ENCODE results near the gene TCEAL5.
A peak's percentile ranks its signal among the peaks of the same experiment; 100 is the strongest.
"Not testable (repeated sequence)": the region's sequence is repeated elsewhere in the genome, so short reads cannot be mapped to it uniquely, and the experiment has no call there.

Gene TCEAL5

DNA sequence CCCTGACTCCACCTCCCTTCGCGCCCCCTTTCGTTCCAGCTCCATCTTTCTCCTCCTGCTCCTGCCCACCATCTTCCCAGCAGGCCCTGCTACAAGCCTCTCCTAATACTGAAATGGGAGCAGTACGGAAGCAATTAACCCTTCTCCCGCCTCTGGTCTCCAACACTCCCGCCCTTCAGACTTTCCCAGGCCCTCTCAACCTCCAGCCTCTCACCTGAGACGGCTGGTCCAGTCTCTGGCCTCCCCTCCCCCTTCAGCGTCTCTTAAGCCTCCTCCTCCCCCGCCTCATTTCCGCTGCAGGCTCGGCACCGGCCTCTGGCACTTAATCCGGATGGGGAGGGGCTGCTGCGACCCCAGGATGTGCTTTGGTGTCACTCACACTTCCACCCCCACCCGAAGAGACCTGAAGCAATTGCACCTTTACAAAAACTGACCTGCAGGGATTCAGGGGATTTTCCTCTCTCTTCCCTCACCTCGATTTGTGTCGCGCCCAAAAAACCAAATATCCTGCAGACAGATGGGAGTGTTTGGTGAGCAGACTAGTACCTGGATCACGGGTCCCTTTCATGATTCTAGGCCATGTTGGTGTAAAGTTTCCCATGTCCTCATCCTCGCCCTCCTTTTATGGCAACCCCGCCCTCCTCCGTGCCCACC lies 22.3 kb downstream of the TCEAL5 start:
- peak; percentile 23 for DNase-seq (ENCODE audit: low read depth)
- TF ChIP-seq, protein P1, sequence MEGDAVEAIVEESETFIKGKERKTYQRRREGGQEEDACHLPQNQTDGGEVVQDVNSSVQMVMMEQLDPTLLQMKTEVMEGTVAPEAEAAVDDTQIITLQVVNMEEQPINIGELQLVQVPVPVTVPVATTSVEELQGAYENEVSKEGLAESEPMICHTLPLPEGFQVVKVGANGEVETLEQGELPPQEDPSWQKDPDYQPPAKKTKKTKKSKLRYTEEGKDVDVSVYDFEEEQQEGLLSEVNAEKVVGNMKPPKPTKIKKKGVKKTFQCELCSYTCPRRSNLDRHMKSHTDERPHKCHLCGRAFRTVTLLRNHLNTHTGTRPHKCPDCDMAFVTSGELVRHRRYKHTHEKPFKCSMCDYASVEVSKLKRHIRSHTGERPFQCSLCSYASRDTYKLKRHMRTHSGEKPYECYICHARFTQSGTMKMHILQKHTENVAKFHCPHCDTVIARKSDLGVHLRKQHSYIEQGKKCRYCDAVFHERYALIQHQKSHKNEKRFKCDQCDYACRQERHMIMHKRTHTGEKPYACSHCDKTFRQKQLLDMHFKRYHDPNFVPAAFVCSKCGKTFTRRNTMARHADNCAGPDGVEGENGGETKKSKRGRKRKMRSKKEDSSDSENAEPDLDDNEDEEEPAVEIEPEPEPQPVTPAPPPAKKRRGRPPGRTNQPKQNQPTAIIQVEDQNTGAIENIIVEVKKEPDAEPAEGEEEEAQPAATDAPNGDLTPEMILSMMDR (IDR thresholded peaks at IDR 0.05; ENCODE audit: insufficient read depth, low read depth, low read length, missing control alignments) = no peak
- peak overlapping the region; percentile 69 for H3K4me3 ChIP-seq (ENCODE audit: low read length)

DNA sequence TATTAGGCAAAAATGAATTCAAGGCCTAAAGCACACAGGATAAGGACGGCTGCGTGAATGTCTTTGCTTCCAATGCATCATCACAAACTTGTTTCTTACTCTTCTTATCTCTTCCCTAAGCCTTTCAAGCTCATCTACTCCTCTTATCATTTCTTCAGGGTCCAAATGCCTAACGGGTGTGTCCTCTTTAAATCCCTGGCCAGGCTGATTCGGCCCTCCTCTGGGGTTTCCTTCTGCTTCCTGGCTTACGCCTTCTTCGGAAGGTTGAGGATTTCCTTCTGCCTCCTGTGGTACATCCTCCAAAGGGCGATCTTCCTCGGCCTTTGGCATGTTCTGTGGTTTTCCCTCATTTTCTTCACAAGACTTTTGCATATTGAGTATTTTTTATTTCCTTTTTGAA lies 22.9 kb downstream of the TCEAL5 start:
- no peak for DNase-seq (ENCODE audit: low read depth)
- TF ChIP-seq, protein P1 (IDR thresholded peaks at IDR 0.05; ENCODE audit: insufficient read depth, low read depth, low read length, missing control alignments) = no peak
- H3K4me3 ChIP-seq (ENCODE audit: low read length) = peak overlapping the region; percentile 69

DNA sequence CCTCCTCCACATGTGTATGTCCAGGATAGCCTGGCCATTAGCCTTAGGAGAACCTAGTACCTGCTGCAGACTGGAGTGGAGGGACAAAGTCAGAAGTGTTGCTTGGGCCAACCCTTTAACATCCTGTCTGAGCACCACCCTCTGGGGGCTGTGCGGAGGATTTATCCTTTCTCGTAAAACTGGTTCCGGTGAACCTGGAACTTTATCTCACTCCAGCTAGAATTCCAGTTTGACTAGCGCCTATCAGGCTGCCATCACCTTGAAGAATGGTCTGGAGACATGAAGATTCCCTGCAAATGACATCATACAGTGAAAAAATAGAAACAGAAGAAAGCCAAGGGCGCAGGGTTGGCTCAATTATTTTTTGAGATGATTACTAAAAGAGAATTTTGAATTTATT lies 25.6 kb downstream of the TCEAL5 start:
- no peak overlapping the region for H3K4me3 ChIP-seq (ENCODE audit: low read length)
- DNase-seq (ENCODE audit: low read depth) = peak; percentile 50
- TF ChIP-seq, protein P1 (IDR thresholded peaks at IDR 0.05; ENCODE audit: insufficient read depth, low read depth, low read length, missing control alignments) = no peak

DNA sequence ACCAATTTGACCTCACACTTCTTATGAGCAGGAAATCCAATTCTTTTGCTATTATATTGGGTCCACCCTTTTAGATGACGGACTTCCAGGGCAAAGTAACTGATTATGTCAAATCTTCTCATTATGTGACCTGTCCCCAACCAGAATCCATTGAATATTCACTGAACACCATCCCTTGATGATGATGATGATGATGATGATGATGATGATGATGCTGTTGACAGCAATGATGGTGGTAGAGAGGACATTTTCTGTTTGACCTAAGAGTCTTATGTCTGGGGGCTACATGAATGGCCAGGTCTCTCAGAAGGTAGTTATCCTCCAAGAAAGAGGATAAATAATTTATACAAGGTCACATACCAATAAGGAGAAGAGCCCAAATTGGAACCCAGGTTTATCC lies 26.7 kb downstream of the TCEAL5 start:
- TF ChIP-seq, protein P1 (IDR thresholded peaks at IDR 0.05; ENCODE audit: insufficient read depth, low read depth, low read length, missing control alignments) = no peak
- no peak overlapping the region for H3K4me3 ChIP-seq (ENCODE audit: low read length)
- DNase-seq (ENCODE audit: low read depth) = no peak

DNA sequence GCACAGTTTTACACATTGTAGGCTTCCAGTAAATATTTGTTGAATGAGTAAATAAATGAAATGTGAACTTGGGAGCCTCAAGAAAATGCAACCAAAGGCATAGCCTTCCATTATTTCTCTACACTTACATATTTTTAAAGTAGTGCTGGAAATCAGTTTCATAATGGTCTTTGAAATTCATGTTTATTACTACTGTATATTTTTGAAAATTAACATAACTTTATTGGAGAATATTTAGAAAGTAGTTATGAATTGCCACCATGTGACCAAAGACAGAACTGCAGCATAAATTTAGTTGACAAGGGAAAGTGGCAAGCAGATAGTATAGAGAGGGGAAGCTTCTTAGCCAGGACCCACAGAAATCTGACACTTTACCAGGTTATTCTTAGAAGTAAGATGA lies 28.0 kb downstream of the TCEAL5 start:
- DNase-seq (ENCODE audit: low read depth) = peak; percentile 37
- no peak overlapping the region for H3K4me3 ChIP-seq (ENCODE audit: low read length)
- TF ChIP-seq, protein P1 (IDR thresholded peaks at IDR 0.05; ENCODE audit: insufficient read depth, low read depth, low read length, missing control alignments) = peak; percentile 53

DNA sequence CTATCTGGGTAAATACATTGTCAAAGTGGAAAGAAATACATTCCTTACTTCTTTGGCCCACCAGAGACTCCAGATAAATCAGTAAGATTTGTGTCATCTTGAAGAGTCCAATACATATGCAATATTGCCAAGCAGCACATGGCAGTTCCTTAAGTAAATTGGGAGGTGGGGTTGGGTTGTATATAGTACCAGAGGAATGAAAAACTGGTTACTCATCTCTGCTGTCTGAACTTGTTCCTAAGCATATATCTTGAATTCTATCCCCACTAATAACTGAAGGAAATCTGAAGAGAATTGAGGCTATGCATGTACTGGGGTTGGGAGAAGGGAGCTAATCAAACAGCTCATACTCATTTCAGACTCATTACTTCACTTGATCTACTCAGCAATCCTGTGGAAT lies 36.4 kb downstream of the TCEAL5 start:
- no peak overlapping the region for H3K4me3 ChIP-seq (ENCODE audit: low read length)
- TF ChIP-seq, protein P1 (IDR thresholded peaks at IDR 0.05; ENCODE audit: insufficient read depth, low read depth, low read length, missing control alignments) = no peak
- DNase-seq (ENCODE audit: low read depth) = peak; percentile 62

DNA sequence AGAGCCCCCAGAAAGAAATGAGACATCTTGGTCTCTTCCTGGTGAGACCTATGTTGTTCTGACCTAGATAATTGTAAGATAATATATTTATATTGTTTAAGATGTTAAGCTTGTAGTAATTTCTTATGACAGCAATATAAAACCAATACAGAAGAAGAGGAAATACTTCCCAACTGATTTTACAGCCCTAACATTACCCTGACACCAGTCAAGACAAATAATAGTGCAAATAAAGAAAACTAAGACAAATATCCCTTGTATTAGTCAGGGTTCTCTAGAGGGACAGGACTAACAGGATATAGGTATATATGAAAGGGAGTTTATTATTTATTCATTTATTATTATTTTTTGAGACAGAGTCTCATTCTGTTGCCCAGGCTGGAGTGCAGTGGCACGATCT lies 40.3 kb downstream of the TCEAL5 start:
- TF ChIP-seq, protein P1 (IDR thresholded peaks at IDR 0.05; ENCODE audit: insufficient read depth, low read depth, low read length, missing control alignments) = no peak
- no peak for DNase-seq (ENCODE audit: low read depth)
- H3K4me3 ChIP-seq (ENCODE audit: low read length) = no peak overlapping the region

DNA sequence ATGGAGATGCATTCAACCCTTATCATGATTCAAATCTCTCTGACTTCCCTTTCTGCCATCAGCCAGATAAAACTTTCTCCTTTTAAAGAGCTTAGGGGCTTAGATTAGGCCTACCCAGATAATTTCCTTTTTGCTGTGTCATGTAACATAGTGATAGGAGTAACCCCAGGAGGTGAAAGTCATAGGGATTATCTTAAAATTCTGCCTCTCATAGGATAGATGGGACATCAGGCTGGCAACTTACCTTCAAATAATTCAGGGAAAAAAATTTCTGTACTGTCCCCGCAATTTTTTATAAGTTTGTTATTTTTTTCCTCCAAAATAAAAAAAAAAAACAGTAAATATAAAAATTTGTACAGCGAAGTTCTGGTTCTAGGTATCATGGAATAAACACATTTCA lies 40.9 kb downstream of the TCEAL5 start:
- DNase-seq (ENCODE audit: low read depth); H3K4me3 ChIP-seq (ENCODE audit: low read length): not testable (repeated sequence)
